ENCODE measurements around the gene HTR3A. TPM values are rescaled to one million over a fixed set of nuclear protein-coding genes. Genes with fewer than 3 reads are reported as not detected.
"Not testable (repeated sequence)": the region's sequence is repeated elsewhere in the genome, so short reads cannot be mapped to it uniquely, and the experiment has no call there.

Gene HTR3A
- total and polyA plus RNA-seq, 2 experiments from 2014 or later, result 5.8 to 8.1 TPM

DNA sequence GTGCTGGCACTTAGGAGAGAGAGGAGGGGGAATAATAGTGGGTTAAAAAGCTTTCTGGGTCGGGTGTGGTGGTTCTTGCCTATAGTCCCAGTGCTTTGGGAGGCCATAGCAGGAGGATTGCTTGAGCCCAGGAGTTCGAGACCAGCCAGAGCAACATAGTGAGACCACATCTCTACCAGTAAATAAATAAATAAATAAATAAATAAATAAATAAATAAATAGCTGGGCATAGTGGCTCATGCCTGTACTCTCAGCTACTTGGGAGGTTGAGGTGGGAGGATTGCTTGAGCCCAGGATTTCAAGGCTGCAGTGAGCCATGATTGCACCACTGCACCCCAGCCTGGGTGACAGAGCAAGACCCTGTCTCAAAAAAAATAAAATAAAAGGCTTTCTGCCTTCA is 28.7 kb upstream of the HTR3A start:
- not testable (repeated sequence) for H3K27ac ChIP-seq (ENCODE audit: low read depth); DNase-seq (ENCODE audit: low spot score); H3F3A ChIP-seq (replicated peaks; ENCODE audit: low read depth); H3K79me2 ChIP-seq (replicated peaks; ENCODE audit: insufficient read depth); ATAC-seq; H3K9me2 ChIP-seq (ENCODE audit: insufficient read depth); H3K4me3 ChIP-seq; H3K27ac Mint-ChIP-seq; H4K20me1 ChIP-seq (replicated peaks; ENCODE audit: insufficient read depth); H3K27me3 Mint-ChIP-seq (ENCODE audit: insufficient read depth, low read depth, poor library complexity); H3K4me2 ChIP-seq; H3K9me3 Mint-ChIP-seq; H2AFZ ChIP-seq; H3K4me3 Mint-ChIP-seq; H3K27me3 ChIP-seq (ENCODE audit: insufficient read depth); H3K36me3 Mint-ChIP-seq (ENCODE audit: low read depth); H3K36me3 ChIP-seq (ENCODE audit: insufficient read depth)
- peaks cover 20% of the 10 kb centered on the region for H3K4me1 Mint-ChIP-seq
- H3K4me1 ChIP-seq (ENCODE audit: insufficient read depth), result peaks cover 12% of the 10 kb centered on the region

DNA sequence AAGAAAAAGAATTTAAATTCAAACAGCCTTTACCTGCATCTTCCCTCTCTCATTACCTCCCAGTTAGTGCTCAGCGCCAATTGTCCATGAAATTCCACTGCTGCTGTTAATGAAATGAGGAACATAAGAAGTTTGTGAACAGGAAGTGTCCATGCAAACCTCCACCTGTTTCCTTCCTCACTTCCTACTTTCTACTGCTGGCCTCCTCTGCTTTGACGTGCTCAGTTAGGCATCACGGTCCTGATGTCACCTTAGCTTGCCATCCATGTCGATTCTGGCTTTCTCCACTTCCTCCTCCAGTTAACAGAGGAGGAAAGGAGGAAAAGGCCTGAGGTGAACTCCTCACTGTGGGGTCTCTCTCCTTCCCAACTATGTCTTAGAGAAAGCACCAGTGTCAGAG is 26.9 kb upstream of the HTR3A start:
- no peak overlapping the region for H2AFZ ChIP-seq
- Mint-ChIP-seq H3K4me3 (no peak overlapping the region), H3K27me3 (ENCODE audit: insufficient read depth, low read depth, poor library complexity) (peaks cover 2% of the 10 kb centered on the region), H3K4me1 (peaks cover 33% of the 10 kb centered on the region), H3K36me3 (ENCODE audit: low read depth) (no peaks in the 10 kb centered on the region), H3K9me3 (no peaks in the 10 kb centered on the region), H3K27ac (no peak overlapping the region)
- DNase-seq (ENCODE audit: low spot score) (no peak), ATAC-seq (no peak)
- no peaks in the 10 kb centered on the region for H4K20me1 ChIP-seq (replicated peaks; ENCODE audit: insufficient read depth)
- H3K4me3 ChIP-seq, result no peak overlapping the region
- H3K9me2 ChIP-seq (ENCODE audit: insufficient read depth), result 0 out of 2 replicates have a peak, but pooled peaks cover 3% of the 10 kb centered on the region
- H3K4me2 ChIP-seq, result no peak overlapping the region
- no peaks in the 10 kb centered on the region for H3K27me3 ChIP-seq (ENCODE audit: insufficient read depth)
- H3K4me1 ChIP-seq (ENCODE audit: insufficient read depth), result peaks cover 25% of the 10 kb centered on the region
- no peak overlapping the region for H3K27ac ChIP-seq (ENCODE audit: low read depth)
- H3K36me3 ChIP-seq (ENCODE audit: insufficient read depth), result no peaks in the 10 kb centered on the region
- H3F3A ChIP-seq (replicated peaks; ENCODE audit: low read depth), result no peaks in the 10 kb centered on the region
- H3K79me2 ChIP-seq (replicated peaks; ENCODE audit: insufficient read depth), result no peaks in the 10 kb centered on the region
- TF ChIP-seq CREB1 (CRISPR knock-in tag; IDR thresholded peaks at IDR 0.05; ENCODE audit: low read depth) (no peak), EZH2 (IDR thresholded peaks at IDR 0.05; ENCODE audit: low read depth, unreplicated experiment) (no peak), STAT1 (IDR thresholded peaks at IDR 0.05; ENCODE audit: unreplicated experiment) (no peak), NANOG (IDR thresholded peaks at IDR 0.05; ENCODE audit: borderline replicate concordance) (no peak), POLR2AphosphoS5 (IDR thresholded peaks at IDR 0.05; ENCODE audit: low read depth) (no peak), ZNF462 (CRISPR knock-in tag; IDR thresholded peaks at IDR 0.05) (no peak), ZNF331 (CRISPR knock-in tag; IDR thresholded peaks at IDR 0.05; ENCODE audit: low read depth) (no peak), ZNF114 (CRISPR knock-in tag; IDR thresholded peaks at IDR 0.05) (no peak)
- TF ChIP-seq, protein P1, sequence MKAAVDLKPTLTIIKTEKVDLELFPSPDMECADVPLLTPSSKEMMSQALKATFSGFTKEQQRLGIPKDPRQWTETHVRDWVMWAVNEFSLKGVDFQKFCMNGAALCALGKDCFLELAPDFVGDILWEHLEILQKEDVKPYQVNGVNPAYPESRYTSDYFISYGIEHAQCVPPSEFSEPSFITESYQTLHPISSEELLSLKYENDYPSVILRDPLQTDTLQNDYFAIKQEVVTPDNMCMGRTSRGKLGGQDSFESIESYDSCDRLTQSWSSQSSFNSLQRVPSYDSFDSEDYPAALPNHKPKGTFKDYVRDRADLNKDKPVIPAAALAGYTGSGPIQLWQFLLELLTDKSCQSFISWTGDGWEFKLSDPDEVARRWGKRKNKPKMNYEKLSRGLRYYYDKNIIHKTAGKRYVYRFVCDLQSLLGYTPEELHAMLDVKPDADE (IDR thresholded peaks at IDR 0.05), result no peak
- TF ChIP-seq, protein P2, sequence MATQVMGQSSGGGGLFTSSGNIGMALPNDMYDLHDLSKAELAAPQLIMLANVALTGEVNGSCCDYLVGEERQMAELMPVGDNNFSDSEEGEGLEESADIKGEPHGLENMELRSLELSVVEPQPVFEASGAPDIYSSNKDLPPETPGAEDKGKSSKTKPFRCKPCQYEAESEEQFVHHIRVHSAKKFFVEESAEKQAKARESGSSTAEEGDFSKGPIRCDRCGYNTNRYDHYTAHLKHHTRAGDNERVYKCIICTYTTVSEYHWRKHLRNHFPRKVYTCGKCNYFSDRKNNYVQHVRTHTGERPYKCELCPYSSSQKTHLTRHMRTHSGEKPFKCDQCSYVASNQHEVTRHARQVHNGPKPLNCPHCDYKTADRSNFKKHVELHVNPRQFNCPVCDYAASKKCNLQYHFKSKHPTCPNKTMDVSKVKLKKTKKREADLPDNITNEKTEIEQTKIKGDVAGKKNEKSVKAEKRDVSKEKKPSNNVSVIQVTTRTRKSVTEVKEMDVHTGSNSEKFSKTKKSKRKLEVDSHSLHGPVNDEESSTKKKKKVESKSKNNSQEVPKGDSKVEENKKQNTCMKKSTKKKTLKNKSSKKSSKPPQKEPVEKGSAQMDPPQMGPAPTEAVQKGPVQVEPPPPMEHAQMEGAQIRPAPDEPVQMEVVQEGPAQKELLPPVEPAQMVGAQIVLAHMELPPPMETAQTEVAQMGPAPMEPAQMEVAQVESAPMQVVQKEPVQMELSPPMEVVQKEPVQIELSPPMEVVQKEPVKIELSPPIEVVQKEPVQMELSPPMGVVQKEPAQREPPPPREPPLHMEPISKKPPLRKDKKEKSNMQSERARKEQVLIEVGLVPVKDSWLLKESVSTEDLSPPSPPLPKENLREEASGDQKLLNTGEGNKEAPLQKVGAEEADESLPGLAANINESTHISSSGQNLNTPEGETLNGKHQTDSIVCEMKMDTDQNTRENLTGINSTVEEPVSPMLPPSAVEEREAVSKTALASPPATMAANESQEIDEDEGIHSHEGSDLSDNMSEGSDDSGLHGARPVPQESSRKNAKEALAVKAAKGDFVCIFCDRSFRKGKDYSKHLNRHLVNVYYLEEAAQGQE (IDR thresholded peaks at IDR 0.05; ENCODE audit: unreplicated experiment), result no peak
